Retinal pigment epithelial cell (primary cell): ENCODE results near the gene HOXB2.
A peak's percentile ranks its signal among the peaks of the same experiment; 100 is the strongest.

Experiments
- DNase-seq: peaks from one replicate; pipeline ENCODE4 v3.0.0-alpha.2; 2010; ENCODE audit warnings: low read depth
- H3K4me3 ChIP-seq: 2 replicates; pipeline ENCODE4 v1.5.1; 2011; ENCODE audit warnings: mild to moderate bottlenecking, low read length, control low read depth, moderate library complexity
- TF ChIP-seq, protein P1 (sequence below): conservative IDR thresholded peaks from 2 replicates; pipeline ENCODE4 v1.5.1; 2011; ENCODE audit warnings: low read depth, low read length, control low read depth, inconsistent platforms

Gene HOXB2

DNA sequence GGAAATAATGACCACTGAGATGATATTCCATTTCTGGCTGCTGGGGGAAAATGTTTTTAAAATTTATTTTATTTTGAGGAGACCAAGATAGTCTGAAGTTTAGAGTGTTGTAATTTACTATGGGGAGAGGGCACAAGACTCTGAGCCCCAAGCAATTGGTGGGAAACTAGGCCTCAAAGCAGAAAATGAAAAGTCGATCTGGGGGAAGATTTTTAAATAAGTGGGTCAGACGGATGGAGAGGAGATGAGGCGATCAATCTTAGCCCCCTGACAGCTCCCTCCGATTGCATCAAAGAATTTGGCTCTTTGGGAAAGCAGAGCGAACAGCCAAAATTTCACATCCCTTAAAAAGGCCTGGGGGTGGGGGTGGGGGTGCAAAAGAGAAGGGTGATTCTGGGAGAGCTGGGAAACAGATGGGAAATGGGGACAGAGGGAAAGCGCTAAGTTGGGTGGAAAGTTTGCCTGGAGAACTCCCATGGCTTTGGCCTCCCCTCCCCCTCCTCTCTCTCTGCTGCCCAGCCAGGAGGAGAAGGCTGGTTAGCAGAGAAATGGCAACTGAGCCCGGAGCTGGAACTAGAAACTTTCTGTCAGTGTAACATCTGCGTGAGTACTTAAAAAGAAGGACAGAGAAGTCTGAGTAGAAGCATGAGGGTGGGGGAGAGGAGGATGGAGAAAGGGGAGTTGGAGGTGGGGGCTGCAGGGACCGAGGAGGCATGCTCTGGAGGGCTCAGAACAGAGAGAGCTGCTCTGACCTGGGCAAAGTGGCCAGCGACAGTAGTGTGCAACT, 1.4 kb upstream of the HOXB2 start:
- TF ChIP-seq, protein P1, sequence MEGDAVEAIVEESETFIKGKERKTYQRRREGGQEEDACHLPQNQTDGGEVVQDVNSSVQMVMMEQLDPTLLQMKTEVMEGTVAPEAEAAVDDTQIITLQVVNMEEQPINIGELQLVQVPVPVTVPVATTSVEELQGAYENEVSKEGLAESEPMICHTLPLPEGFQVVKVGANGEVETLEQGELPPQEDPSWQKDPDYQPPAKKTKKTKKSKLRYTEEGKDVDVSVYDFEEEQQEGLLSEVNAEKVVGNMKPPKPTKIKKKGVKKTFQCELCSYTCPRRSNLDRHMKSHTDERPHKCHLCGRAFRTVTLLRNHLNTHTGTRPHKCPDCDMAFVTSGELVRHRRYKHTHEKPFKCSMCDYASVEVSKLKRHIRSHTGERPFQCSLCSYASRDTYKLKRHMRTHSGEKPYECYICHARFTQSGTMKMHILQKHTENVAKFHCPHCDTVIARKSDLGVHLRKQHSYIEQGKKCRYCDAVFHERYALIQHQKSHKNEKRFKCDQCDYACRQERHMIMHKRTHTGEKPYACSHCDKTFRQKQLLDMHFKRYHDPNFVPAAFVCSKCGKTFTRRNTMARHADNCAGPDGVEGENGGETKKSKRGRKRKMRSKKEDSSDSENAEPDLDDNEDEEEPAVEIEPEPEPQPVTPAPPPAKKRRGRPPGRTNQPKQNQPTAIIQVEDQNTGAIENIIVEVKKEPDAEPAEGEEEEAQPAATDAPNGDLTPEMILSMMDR, result no peak
- H3K4me3 ChIP-seq, result no peak overlapping the region
- DNase-seq, result no peak

GRCh38 chr17:48545539-48545938, 630 bp upstream of the HOXB2 start:
- TF ChIP-seq, protein P1, result no peak
- H3K4me3 ChIP-seq, result no peak overlapping the region
- DNase-seq, result no peak

- peak overlapping the region; percentile 36 for H3K4me3 ChIP-seq
- DNase-seq, result no peak
- TF ChIP-seq, protein P1, result no peak
Measured at GRCh38 chr17:48544349-48545021, 424 bp downstream of the HOXB2 start.

DNA sequence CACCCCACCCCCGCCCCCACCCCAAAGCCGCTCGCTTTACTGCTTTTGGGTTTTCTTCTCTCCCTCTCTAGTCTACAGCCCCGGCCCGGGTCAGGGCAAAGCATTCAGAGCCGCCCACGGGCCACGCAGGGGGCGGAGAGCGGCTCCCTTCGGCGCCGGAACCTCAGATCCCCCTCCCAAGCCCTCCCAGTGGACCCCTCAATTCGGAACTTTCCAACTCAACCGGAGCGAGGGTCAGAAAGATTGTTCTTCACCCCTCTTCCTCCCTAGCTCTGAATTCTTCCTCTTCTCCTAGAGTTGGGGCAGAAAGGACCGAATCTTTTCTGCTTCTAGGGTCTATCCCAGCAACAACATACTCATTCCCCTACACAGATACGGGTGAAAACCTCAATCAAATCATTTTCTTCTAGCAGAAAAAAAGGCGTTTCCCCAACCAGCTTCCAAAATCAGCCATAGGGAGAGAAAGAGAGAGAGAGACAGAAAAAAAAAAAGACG, 1.0 kb downstream of the HOXB2 start:
- no peak for DNase-seq
- peak overlapping the region; percentile 36 for H3K4me3 ChIP-seq
- TF ChIP-seq, protein P1, result no peak

DNA sequence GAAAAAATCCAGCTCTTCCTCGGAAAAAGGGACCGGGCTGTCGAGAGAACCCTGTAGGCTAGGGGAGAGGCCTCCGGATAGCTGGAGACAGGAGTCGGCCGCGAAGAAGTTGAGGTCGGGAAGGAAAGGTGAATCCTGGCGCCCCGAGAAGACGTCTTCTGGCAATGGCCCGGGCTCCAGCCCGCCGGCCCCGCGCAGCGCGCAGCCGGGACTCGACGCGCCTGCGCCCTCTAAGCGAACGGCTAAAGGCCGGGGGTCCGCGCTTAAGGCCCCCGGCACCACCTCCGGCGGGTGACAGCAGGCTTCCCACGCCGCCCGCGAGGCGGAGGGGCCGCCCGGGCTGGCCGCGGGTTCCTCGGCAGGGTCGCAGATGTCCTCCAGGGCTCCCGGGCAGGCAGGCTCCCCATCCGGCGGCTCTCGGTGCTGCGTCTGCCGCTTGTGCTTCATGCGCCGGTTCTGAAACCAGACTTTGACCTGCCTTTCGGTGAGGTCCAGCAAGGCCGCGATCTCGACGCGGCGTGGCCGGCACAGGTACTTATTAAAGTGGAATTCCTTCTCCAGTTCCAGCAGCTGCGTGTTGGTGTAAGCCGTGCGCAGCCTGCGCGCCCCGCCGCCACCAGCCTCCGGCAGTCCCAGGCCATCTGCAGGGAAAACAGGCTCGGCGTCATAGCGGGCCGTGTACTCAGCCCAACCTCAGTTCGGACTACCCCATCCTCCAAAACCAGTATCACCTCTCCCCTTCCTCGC, 1.6 kb downstream of the HOXB2 start:
- H3K4me3 ChIP-seq, result peak overlapping the region; percentile 39
- TF ChIP-seq, protein P1, result no peak
- DNase-seq, result no peak

DNA sequence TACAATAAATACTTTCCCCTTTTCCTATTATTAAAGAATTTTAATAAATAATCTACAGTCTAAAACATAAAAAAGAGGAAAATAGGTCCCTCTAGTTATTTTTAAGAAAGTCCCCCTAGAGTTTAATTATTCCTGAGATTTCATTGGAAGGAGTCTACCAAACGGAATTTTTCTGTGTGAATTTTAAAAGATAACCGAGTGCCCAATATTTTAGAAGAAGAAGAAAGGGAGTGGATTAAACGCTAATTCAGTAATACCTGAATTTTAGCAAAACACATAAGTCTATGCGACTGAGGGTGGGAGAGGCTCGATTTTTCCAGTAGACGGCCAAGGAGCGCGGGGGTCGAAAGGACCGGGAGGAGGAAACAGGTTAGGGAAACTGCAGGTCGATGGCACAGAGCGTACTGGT, 2.2 kb downstream of the HOXB2 start:
- TF ChIP-seq, protein P1, result no peak
- DNase-seq, result no peak
- peak overlapping the region; percentile 39 for H3K4me3 ChIP-seq
